NCI-H1105 (cell line): ENCODE results near the gene CPNE7.

ENCODE experiments used
- DNase-seq: peaks from one replicate; lab custom pipeline; 2025; lab: John Stamatoyannopoulos, UW

Gene CPNE7

GRCh38 chr16:89575247-89576152 is at the start of gene CPNE7:
Gene CPNE7 (plus strand): TSS chr16:89575758. CDS start chr16:89575898, 140 bp downstream.
- no peak for DNase-seq

GRCh38 chr16:89529097-89529496 is 46.5 kb upstream of the CPNE7 start:
- no peak for DNase-seq

- no peak for DNase-seq
Measured at GRCh38 chr16:89530401-89531381, 44.9 kb upstream of the CPNE7 start.

GRCh38 chr16:89531821-89532526 is 43.6 kb upstream of the CPNE7 start:
- DNase-seq, result no peak

GRCh38 chr16:89534252-89534756 is 41.3 kb upstream of the CPNE7 start:
- no peak for DNase-seq

- DNase-seq, result no peak
Measured at GRCh38 chr16:89536371-89536770, 39.2 kb upstream of the CPNE7 start.

GRCh38 chr16:89536886-89537548 is 38.5 kb upstream of the CPNE7 start:
- DNase-seq, result no peak

- no peak for DNase-seq
Measured at GRCh38 chr16:89537549-89537925, 38.0 kb upstream of the CPNE7 start.

- no peak for DNase-seq
Measured at GRCh38 chr16:89538286-89538685, 37.3 kb upstream of the CPNE7 start.

- no peak for DNase-seq
Measured at GRCh38 chr16:89540557-89540956, 35.0 kb upstream of the CPNE7 start.

GRCh38 chr16:89541792-89542191 is 33.8 kb upstream of the CPNE7 start:
- DNase-seq, result no peak

- no peak for DNase-seq
Measured at GRCh38 chr16:89544113-89544512, 31.4 kb upstream of the CPNE7 start.

GRCh38 chr16:89544713-89545043 is 30.9 kb upstream of the CPNE7 start:
- DNase-seq, result no peak

- no peak for DNase-seq
Measured at GRCh38 chr16:89545044-89545830, 30.3 kb upstream of the CPNE7 start.

- DNase-seq, result no peak
Measured at GRCh38 chr16:89545831-89546574, 29.6 kb upstream of the CPNE7 start.

GRCh38 chr16:89546781-89547180 is 28.8 kb upstream of the CPNE7 start:
- no peak for DNase-seq

GRCh38 chr16:89547291-89547690 is 28.3 kb upstream of the CPNE7 start:
- no peak for DNase-seq

- DNase-seq, result no peak
Measured at GRCh38 chr16:89547860-89548259, 27.7 kb upstream of the CPNE7 start.

- no peak for DNase-seq
Measured at GRCh38 chr16:89548344-89549006, 27.1 kb upstream of the CPNE7 start.
